ENCODE data around the gene HERC4. TPM values are rescaled to one million over a fixed set of nuclear protein-coding genes. Genes with fewer than 3 reads are reported as not detected.

The HERC4 gene
- total RNA-seq, 2 experiments from 2014 or later, result 34.2 to 72.6 TPM

- Histone ChIP-seq H3K79me2 (ENCODE audit: insufficient read depth, low read depth, low read length) (no peaks in the 10 kb centered on the region), H3K27ac (ENCODE audit: low read depth, low read length, poor library complexity, severe bottlenecking) (no peak overlapping the region), H3K9me3 (ENCODE audit: low read length) (no peaks in the 10 kb centered on the region), H3K4me1 (ENCODE audit: insufficient read depth, low read length, poor library complexity, severe bottlenecking) (no peaks in the 10 kb centered on the region), H3K36me3 (ENCODE audit: insufficient read depth, low read length) (peaks cover 63% of the 10 kb centered on the region), H3K9me2 (ENCODE audit: insufficient read depth, low read length) (no peaks in the 10 kb centered on the region), H3K4me3 (ENCODE audit: low read depth, low read length, poor library complexity, severe bottlenecking) (no peak overlapping the region), H2AFZ (ENCODE audit: low read length) (no peak overlapping the region), H4K20me1 (ENCODE audit: insufficient read depth, low read length) (no peaks in the 10 kb centered on the region), H3K4me2 (ENCODE audit: low read length) (no peak overlapping the region)
- TF ChIP-seq CTCF (conservative IDR thresholded peaks at IDR 0.05; ENCODE audit: low read length) (no peak), EZH2phosphoT487 (IDR thresholded peaks at IDR 0.05; ENCODE audit: borderline replicate concordance, low read depth, low read length) (no peak)
- no TSS peak for BruUV-seq (replicated peaks)
- intact Hi-C loops (cut with micrococcal nuclease; ENCODE audit: unreplicated experiment), result no loop called here
- POLR2A ChIA-PET, result interaction anchor here (0.8 to 1.2 kb wide), 3 partner anchors 9 to 143 kb away, joined by 3 to 4 read pairs (median 3); no protein-coding TSS in a partner anchor
- no peak for DNase-seq (ENCODE audit: low spot score)
- CTCF ChIA-PET (ENCODE audit: unreplicated experiment), result no interaction called here
These were observed 96.3 kb downstream of the HERC4 start for GRCh38 chr10:67978749-67979148.

- no peak overlapping the region for H3K4me2 ChIP-seq (ENCODE audit: low read length)
- H3K9me3 ChIP-seq (ENCODE audit: low read length), result no peaks in the 10 kb centered on the region
- no peaks in the 10 kb centered on the region for H3K9me2 ChIP-seq (ENCODE audit: insufficient read depth, low read length)
- H3K27ac ChIP-seq (ENCODE audit: low read depth, low read length, poor library complexity, severe bottlenecking), result no peak overlapping the region
- BruUV-seq (replicated peaks), result no TSS peak
- H3K79me2 ChIP-seq (ENCODE audit: insufficient read depth, low read depth, low read length), result no peaks in the 10 kb centered on the region
- no peak overlapping the region for H2AFZ ChIP-seq (ENCODE audit: low read length)
- CTCF ChIA-PET (ENCODE audit: unreplicated experiment), result no interaction called here
- H3K36me3 ChIP-seq (ENCODE audit: insufficient read depth, low read length), result peaks cover 72% of the 10 kb centered on the region
- no peak for DNase-seq (ENCODE audit: low spot score)
- POLR2A ChIA-PET, result interaction anchor here (0.6 to 1.8 kb wide), 5 partner anchors 11 to 583 kb away, joined by 3 to 6 read pairs (median 3); no protein-coding TSS in a partner anchor
- no peaks in the 10 kb centered on the region for H4K20me1 ChIP-seq (ENCODE audit: insufficient read depth, low read length)
- intact Hi-C loops (cut with micrococcal nuclease; ENCODE audit: unreplicated experiment), result no loop called here
- TF ChIP-seq EZH2phosphoT487 (IDR thresholded peaks at IDR 0.05; ENCODE audit: borderline replicate concordance, low read depth, low read length) (no peak), CTCF (conservative IDR thresholded peaks at IDR 0.05; ENCODE audit: low read length) (no peak)
- H3K4me3 ChIP-seq (ENCODE audit: low read depth, low read length, poor library complexity, severe bottlenecking), result no peak overlapping the region
- no peaks in the 10 kb centered on the region for H3K4me1 ChIP-seq (ENCODE audit: insufficient read depth, low read length, poor library complexity, severe bottlenecking)
These were observed 97.8 kb downstream of the HERC4 start for GRCh38 chr10:67977251-67977650.

GRCh38 chr10:67976292-67977245, 98.5 kb downstream of the HERC4 start:
- ChIA-PET CTCF (ENCODE audit: unreplicated experiment) (no interaction called here), POLR2A (interaction anchor here (0.6 to 1.8 kb wide), 6 partner anchors 16 to 583 kb away, joined by 3 to 6 read pairs (median 4); no protein-coding TSS in a partner anchor)
- intact Hi-C loops (cut with micrococcal nuclease; ENCODE audit: unreplicated experiment), result no loop called here
- Histone ChIP-seq H3K79me2 (ENCODE audit: insufficient read depth, low read depth, low read length) (no peaks in the 10 kb centered on the region), H3K9me2 (ENCODE audit: insufficient read depth, low read length) (no peaks in the 10 kb centered on the region), H2AFZ (ENCODE audit: low read length) (no peak overlapping the region), H3K4me3 (ENCODE audit: low read depth, low read length, poor library complexity, severe bottlenecking) (no peak overlapping the region), H3K9me3 (ENCODE audit: low read length) (peaks cover 3% of the 10 kb centered on the region; the same call in 1 of the 2 replicates), H3K4me1 (ENCODE audit: insufficient read depth, low read length, poor library complexity, severe bottlenecking) (no peaks in the 10 kb centered on the region), H3K27ac (ENCODE audit: low read depth, low read length, poor library complexity, severe bottlenecking) (no peak overlapping the region), H3K4me2 (ENCODE audit: low read length) (no peak overlapping the region), H4K20me1 (ENCODE audit: insufficient read depth, low read length) (no peaks in the 10 kb centered on the region), H3K36me3 (ENCODE audit: insufficient read depth, low read length) (peaks cover 78% of the 10 kb centered on the region)
- no TSS peak for BruUV-seq (replicated peaks)
- TF ChIP-seq EZH2phosphoT487 (IDR thresholded peaks at IDR 0.05; ENCODE audit: borderline replicate concordance, low read depth, low read length), result no peak
- DNase-seq (ENCODE audit: low spot score), result no peak
